ENCODE measurements around the gene ENAH. TPM values are rescaled to one million over a fixed set of nuclear protein-coding genes. Genes with fewer than 3 reads are reported as not detected.
A peak's percentile ranks its signal among the peaks of the same experiment; 100 is the strongest.

Gene ENAH
- total and polyA plus RNA-seq, 12 donors = 12.4 to 201 (median 99.8) TPM

DNA sequence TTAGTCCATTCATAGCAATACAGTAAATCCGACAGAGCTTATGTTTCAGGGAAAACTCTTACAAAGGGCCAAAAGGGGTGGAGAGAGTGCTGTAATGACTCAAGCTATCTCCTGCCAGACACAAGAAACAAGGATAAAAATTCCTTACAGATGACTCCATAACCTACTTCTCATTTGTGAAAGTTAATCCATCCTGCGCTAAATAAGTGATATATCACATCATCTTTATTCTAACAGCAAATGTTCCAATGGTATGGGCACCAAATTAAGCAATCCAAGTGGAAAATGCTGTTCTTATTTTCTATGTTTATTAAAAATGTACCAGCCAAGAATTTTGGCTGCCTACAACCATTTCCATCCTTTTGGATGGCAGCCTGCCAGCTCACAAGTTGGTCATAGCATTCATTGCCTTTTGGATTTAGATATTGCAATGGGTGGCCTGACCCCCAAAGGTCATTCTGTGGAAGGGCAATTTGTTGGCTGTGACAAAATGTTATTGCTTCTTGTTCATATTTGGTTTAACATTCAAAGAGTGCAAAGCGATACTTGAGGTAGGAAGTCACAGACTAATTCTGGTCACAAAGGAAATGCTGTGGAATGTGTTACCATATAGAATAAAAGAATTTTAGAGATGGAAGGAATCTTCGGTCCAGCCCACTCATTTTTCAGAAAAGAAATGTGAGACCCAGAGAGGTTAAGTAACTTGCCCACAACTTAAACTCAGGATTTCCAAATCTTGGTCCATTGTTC lies 2.8 kb upstream of the ENAH start:
- H3K27ac ChIP-seq = peak overlapping the region in 9 of 10 donors; percentile 15 to 100 (median 96)

DNA sequence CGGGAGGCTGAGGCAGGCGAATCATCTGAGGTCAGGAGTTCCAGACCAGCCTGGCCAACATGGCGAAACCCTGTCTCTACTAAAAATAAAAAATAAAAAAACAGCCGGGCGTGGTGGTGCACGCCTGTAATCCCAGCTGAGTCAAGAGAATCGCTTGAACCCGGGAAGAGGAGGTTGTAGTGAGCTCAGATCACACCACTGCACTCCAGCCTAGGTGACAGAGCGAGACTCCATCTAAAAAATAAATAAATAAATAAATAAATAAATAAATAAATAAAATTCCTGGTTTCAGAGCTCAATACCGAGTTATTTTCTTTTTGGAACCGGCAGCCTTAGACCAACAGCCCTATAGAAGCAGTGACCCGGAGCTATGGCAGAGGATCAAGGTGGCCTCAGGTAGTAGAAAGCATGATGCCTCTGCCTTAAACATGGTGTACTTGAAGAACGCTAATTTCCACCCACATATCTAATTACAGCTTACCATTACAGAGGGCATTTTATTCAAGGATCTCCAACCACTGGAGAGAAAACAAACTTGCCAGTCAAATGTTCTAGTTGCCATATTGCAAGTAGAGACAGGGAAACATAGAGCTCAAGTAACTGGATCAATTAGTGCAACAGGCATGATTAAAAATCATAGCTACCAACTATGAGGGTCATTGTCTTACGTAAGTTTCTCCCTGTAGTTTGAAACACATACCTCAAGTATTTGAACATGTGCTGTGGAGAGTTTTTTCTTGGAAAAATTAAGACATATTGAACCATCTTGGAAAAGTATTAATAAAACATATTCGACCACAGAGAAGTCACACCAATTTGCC lies 2.0 kb upstream of the ENAH start:
- Histone ChIP-seq H3K9me3 (no peaks in the 10 kb centered on the region), H3K27me3 (peaks cover 0 to 44% (median 0%) of the 10 kb centered on the region in 7 donors), H3K4me3 (peak overlapping the region in 2 of 10 donors; percentile 13 to 92), H3K36me3 (no peaks in the 10 kb centered on the region), H3K27ac (peak overlapping the region in 9 of 10 donors; percentile 49 to 100 (median 98)), H3K4me1 (peaks cover 0 to 50% (median 26%) of the 10 kb centered on the region in 9 donors)
- ATAC-seq = no peak
- intact Hi-C loops (cut with DNase I) = loop anchor here in 9 of 10 donors (2.0 to 10.0 kb wide), 21 partner anchors 37 to 180 kb away; partner anchors contain the start of gene SRP9 (in 1 of the 9)
- WGBS, 2 donors = 83 to 89% methylated on average over 15 of the region's 15 CpGs
- no peak for DNase-seq
- TF ChIP-seq, protein P1, sequence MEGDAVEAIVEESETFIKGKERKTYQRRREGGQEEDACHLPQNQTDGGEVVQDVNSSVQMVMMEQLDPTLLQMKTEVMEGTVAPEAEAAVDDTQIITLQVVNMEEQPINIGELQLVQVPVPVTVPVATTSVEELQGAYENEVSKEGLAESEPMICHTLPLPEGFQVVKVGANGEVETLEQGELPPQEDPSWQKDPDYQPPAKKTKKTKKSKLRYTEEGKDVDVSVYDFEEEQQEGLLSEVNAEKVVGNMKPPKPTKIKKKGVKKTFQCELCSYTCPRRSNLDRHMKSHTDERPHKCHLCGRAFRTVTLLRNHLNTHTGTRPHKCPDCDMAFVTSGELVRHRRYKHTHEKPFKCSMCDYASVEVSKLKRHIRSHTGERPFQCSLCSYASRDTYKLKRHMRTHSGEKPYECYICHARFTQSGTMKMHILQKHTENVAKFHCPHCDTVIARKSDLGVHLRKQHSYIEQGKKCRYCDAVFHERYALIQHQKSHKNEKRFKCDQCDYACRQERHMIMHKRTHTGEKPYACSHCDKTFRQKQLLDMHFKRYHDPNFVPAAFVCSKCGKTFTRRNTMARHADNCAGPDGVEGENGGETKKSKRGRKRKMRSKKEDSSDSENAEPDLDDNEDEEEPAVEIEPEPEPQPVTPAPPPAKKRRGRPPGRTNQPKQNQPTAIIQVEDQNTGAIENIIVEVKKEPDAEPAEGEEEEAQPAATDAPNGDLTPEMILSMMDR (IDR thresholded peaks at IDR 0.05) = no peak

More for the DNA sequence above, 2.8 kb upstream of the ENAH start:
- H3K9me3 ChIP-seq = no peaks in the 10 kb centered on the region
- TF ChIP-seq, protein P1 (IDR thresholded peaks at IDR 0.05) = peak in 3 of 9 donors; percentile 33 to 47 (median 36)
- peak overlapping the region in 1 of 10 donors; percentile 13 for H3K4me3 ChIP-seq
- intact Hi-C loops (cut with DNase I) = loop anchor here in 8 of 10 donors (2.0 to 10.0 kb wide), 11 partner anchors 37 to 181 kb away; no protein-coding TSS in a partner anchor
- peak in 4 of 8 donors; percentile 23 to 36 (median 30) for ATAC-seq
- WGBS, 2 donors = 52 to 61% methylated on average over 4 of the region's 4 CpGs
- DNase-seq = peak in 1 of 2 donors; percentile 52
- H3K4me1 ChIP-seq = peaks cover 0 to 56% (median 24%) of the 10 kb centered on the region in 9 donors
- peaks cover 0 to 36% (median 0%) of the 10 kb centered on the region in 7 donors for H3K27me3 ChIP-seq
- no peaks in the 10 kb centered on the region for H3K36me3 ChIP-seq

DNA sequence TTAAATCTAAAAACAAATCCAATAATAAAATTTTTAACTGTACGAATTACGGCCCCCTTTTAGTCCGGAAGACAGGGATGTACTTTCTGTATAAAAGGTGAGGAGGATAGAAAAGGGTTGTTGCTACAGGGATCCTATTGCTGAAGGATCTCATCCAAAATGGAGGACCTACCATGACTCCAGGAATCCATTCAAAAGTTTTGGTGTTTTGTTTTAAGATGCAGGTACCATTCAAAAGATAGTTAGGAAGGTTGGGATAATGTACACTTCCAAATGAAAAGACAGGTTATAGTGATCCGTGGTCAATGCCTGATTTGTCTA lies 1.3 kb upstream of the ENAH start:
- DNase-seq (no peak), ATAC-seq (no peak)
- TF ChIP-seq, protein P1 (IDR thresholded peaks at IDR 0.05) = no peak
- no peaks in the 10 kb centered on the region for H3K9me3 ChIP-seq
- intact Hi-C loops (cut with DNase I) = loop anchor here in 8 of 10 donors (2.0 to 10.0 kb wide), 19 partner anchors 39 to 179 kb away; partner anchors contain the start of gene SRP9 (in 1 of the 8)
- WGBS, 2 donors = 76 to 80% methylated on average over 4 of the region's 4 CpGs
- peaks cover 0 to 47% (median 0%) of the 10 kb centered on the region in 7 donors for H3K27me3 ChIP-seq
- H3K4me3 ChIP-seq = peak overlapping the region in 8 of 10 donors; percentile 86 to 99 (median 94)
- H3K4me1 ChIP-seq = peaks cover 0 to 55% (median 32%) of the 10 kb centered on the region in 9 donors
- peak overlapping the region; percentile 95 to 100 (median 98) for H3K27ac ChIP-seq
- no peaks in the 10 kb centered on the region for H3K36me3 ChIP-seq
